Right kidney (tissue), 1 donor: ENCODE data around the gene RBL2.
"Not testable (repeated sequence)": the region's sequence is repeated elsewhere in the genome, so short reads cannot be mapped to it uniquely, and the experiment has no call there.

Experiments used
- DNase-seq: peaks from one replicate; pipeline ENCODE4 v3.0.0-alpha.2; 2016

Gene RBL2

DNA sequence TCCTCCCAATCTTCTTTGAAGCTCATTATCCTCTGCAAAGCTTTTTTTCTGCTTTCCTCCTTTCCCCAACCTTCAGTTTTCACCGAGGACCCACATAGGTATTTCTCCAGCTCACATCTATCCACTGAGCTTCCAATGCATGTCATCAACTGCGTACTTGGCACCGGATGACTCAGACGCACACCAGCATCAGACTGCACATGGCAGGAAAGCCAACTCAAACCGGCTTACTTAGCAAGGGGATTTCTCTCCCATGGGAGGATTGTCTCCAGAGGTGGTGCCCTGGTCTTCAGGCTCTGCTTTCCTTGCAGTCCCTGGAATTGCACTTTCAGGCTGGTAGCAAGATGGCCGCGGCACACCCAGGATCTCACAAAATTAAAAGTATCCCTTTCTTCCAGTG, 70.4 kb downstream of the RBL2 start:
- no peak for DNase-seq

DNA sequence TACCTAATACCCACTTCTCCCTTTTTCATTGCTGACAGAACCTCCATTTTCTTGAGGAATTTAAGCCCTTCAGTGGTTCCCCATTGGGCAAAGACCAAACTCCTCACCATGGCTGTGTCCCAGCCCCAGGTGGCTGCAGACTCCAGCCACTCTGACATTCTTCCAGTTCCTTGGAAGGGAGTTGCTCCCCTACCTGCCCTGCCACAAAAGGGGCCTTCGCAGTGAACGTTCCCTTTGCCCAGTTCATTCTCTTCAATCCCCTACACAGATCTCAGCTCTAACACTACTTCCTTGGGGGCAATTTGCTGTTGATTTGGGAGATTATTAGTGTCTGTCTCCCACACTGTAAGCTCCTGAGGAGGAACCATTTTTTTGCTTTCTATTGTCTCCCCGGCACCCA, 72.0 kb downstream of the RBL2 start:
- DNase-seq, result no peak

DNA sequence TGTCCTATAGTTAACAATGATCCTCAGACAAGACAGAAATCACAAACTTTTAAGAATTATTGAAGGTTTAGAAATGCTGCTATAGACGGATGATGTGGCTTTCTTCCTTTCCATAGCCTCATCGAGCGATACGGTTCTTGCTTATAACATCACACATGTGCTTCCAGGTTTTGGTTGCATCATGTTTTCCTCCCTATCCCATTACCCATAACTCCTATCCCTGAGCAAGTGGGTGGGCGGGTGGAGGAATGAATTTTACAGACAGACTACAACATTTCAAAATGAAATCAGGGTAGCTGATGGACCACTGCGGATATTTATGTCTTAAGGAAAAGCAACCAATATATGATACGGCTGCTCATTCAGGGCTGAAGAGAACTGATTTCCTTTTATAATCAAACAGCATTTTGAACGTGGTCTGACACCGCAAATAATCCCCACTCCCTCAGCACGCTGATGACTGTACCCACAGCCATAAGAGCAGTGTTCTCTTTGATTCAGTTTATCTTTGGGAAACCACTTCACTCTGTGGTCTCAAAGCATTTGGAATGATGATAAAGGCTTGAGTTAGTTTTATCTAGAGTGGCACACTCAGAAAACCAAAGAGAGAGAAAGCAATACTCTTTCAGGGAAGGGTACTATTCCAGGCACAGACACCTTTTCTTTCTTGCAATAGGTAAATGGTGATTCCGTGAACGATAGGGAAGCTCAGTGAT, 73.4 kb downstream of the RBL2 start:
- DNase-seq, result no peak

DNA sequence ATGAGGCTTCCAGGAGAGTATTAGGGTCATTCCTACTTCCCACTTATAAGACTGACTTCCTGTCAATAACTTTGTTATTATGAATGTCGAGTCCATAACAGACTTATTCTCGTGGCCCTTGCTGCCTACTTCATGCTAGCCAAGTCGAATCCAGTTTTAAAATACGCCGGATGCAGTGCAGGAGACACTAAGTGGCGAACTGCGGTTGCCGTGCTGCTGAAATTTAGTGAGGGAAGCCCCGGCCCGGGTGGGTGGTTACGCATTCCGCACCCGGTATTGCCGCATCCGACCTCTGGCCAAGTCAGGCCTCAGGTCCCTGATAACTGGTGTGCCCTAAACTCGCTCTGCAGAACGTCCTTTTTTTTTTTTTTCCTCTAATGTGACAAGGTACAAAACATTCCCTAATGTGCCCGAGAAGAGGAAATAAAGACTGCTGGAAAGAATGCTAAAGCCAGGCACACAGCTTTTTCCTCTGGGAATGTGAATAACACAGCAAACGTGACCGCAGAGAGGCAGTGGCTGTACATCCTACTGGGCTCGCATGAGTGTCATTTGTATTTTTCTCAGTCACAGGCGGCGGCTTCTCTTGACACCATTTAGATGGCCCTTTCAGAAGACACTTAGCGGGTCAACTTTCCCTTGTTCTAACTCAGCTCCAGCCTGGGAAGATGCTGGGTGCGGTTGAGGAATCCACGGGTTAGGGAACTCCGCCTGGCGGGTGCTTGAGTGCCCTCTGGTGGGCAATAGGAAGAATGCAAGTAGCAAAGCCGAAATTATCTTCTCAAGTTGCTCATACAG, 75.8 kb downstream of the RBL2 start:
- DNase-seq, result peak; percentile 72

DNA sequence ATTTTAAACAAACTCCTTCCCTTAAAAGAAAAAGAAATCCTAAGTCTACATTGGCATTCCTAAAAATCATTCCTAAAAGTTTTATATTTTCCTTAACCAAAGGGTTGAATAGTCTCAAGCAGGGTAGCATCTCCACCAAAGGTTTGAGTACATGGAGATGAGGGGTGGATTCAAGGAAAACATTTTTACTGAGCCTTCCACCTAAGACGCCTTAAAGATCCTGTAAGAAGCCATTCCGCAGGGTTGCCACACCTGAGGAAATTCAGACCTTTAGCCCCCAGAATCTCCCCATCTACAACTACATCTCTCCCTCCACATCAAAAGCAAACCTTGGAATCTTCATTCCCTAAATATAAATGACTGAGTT, 76.4 kb downstream of the RBL2 start:
- DNase-seq, result no peak

DNA sequence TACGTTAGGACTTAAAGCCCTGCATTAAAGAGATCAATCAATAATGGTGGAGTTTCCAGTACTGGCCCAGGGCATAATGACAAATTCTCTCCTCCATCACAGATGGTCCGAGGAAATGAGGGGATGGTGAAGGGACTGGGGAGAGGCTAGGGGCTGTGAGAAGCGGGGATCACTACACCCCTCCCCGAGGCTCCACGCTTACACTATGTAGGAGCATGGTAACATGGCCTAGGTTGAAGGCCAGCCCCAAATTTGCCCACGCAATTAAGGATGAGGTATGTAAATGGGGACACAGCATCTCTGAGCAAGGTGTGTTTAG, 76.8 kb downstream of the RBL2 start:
- DNase-seq, result no peak

DNA sequence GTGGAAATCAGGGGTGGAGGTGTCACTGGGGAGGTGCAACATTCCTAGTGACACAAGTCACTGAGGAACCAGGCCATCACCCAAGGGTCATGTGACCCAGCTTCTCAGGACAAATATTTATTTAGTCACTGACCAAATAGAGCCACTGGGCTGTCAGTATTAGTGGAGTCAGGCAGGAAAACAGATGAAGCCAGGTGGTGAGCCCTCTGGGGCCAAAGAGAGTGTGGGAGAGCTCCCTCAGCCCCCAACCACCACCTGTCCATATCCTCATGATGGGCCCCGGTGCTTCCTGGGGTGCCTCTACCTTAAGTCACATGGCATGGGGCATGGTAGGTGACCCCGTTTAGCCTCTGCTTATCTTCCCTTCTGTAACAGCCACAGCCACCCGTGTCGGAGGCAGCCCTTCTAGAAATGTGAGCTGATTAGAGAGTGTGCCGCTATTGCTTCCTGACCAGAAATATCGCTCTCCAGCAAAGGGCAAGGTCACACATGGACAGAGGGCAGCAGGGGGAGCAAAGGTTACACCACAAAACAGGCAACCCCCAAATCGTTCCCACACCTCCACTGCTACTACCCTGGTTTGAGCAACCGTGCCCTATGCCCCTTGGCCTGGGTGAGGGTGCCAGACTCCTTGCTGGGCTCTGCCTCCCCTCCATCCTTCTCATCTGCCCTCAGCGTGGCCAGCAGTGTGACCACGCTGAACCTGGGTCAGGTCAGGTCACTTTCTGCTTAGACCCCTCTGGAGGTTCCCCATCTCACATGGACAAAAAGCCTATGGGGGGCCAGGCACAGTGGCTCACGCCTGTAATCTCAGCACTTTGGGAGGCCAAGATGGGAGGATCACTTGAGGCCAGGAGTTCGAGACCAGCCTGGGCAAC, 77.4 kb downstream of the RBL2 start:
- no peak for DNase-seq

DNA sequence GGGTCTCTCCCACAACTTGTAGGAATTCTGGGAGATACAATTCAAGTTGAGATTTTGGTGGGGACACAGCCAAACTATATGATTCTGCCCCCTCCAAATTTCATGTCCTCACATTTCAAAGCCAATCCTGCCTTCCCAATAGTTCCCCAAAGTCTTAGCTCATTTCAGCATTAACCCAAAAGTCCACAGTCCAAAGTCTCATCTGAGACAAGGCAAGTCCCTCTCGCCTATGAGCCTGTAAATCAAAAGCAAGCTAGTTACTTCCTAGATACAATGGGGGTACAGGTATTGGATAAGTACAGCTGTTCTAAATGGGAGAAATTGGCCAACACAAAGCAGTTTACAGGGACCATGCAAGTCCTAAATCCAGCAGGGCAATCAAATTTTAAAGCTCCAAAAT, 78.5 kb downstream of the RBL2 start:
- DNase-seq, result not testable (repeated sequence)

DNA sequence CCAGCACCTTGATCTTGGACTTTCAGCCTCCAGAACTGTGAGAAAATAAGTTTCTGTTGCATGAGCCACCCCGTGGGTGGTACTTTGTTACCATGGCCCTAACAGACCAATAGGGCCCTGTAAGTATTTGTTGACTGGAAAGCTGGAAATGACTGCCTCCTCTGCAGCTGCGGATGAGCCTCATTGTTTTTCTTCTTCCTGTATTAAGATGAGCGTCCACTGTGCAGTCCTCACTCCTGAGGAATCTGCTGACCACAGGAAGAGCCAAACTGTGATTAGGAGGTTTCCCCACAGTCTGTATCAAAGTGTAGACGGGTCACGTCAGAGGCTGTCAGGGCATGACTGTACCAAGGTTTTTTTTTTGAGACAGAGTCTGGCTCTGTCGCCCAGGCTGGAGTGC, 81.0 kb downstream of the RBL2 start:
- DNase-seq, result no peak

DNA sequence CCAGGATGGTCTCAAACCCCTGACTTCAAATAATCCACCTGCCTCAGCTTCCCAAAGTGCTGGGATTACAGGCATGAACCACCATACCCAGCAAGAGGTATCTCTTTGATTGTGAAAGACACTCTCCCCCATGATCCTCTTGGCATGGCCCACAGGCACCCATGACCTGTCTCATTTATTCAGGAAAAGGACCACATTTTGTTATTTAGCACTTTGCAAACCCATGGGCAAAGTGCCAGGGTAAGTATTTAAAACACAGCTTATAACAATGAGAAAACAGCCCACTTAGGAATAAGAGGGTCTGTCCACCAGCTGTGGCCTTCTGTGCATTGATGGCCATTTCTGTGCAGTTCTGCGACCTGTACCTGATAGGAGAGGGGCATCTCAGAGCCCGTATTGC, 81.5 kb downstream of the RBL2 start:
- no peak for DNase-seq

DNA sequence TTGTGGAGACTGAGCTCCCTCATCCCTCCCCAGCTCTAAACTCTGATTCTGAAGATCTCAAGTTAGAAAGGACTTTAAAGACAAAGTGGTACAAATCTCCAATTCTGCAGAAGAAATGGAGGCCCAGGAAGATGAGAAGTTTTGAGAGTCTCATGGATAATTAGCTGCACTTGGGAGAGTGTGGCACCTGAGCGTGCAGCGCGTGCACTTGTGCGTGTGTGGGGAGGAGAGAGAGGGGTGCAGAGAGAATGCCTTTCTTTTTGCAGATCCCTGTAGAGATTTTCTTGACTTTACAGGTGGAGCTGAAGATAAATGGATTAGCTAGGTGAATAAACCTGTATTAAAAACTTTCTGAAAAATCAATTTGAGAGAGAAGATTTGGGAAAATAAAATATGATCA, 83.6 kb downstream of the RBL2 start:
- no peak for DNase-seq

DNA sequence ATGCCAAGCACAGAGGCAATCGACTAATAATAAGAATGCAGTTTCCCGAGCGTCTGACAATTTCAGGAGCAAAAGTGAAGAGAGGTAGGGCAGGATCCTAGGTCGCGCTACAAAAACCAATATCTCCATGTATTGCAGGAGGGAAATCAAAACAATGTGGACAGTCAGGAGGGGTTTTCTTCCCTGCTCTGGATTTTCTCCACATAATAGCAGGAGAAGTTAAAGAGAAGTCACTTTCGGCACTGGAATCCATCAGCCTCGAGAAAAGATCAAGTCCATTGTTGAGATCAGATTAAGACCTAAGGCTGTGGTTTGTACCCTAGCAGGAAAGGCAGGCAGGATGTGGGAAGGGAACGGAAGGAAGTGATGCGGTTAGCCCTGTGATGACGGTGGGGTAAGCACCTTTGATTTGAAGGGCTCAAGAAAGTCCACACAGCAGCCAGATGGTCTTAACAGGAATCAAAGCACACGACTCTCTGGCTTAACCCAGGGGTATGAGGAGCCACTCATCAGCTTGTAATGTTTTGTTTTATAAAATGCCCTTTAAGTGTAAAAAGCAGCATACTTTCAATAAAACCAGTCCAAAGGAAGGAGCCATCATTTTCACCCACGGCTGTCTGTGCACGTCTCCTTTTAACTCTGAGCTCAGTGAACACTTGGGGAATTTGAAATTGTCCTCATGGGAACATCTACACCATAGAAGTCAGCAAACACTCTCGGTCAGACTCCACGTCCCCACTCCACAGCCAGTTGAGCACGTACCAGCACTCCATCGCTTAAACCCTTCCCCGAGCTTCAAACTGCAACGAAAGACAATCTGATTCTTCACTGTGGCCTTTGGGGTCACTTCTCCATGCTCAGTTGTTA, 84.5 kb downstream of the RBL2 start:
- no peak for DNase-seq

DNA sequence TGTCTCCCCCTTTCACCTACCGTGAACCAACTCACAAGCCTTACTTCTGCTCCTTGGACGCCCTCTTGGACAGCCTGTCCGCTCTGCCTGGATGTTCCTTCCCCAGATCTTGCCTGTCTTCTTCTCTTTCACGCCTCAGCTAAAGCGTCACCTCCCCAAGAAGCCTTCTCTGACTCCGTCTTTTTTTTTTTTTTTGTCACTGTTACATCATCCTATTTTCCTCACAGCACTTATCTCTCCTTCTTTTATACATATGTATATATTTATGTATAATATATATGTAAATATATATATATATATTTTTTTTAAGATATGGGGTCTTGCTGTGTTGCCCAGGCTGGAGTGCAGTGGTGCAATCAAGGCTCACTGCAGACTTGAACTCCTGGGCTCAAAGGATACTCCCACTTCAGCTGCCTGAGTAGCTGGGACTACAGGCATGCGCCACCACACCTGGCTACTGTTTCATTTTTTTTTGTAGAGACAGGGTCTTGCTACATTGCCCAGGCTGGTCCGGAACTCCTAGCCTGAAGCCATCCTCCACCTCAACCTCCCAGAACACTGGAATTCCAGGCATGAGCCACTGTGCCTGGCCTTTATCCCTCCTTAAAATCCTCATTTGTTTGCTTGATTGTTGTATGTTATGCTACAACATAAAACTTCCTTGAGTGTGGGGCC, 85.3 kb downstream of the RBL2 start:
- DNase-seq, result no peak

DNA sequence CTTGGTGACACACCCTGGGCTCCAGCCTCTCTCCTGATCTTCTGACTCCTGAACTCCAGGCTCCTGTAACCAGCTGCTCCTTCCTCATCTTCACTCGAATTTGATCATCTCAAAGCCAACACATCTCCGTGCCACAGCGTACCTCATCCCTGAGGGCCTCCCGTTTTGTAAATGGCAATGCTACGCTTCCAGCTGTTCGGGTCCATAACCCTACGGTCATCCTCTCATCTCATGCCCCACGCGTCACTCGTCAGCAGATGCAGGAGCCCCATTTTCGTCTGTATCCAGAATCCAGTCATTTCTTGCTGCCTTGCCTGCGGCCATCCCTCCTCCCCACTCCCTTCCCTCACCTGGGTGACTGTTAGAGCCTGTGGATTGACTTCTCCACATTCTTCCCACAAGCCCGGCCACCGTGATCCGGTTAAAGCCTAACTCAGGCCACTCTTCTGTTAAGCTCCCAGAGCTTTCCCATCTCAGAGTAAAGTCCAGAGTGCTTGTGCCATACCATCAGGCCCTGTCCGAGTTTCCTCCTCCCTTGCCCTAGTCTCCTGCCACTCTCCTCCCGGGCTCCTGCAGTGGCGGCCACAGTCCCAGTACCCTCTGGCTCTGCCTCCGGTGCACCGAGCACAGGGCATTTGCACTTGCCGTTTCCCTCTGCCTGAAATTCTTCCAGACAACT, 89.0 kb downstream of the RBL2 start:
- DNase-seq, result no peak

DNA sequence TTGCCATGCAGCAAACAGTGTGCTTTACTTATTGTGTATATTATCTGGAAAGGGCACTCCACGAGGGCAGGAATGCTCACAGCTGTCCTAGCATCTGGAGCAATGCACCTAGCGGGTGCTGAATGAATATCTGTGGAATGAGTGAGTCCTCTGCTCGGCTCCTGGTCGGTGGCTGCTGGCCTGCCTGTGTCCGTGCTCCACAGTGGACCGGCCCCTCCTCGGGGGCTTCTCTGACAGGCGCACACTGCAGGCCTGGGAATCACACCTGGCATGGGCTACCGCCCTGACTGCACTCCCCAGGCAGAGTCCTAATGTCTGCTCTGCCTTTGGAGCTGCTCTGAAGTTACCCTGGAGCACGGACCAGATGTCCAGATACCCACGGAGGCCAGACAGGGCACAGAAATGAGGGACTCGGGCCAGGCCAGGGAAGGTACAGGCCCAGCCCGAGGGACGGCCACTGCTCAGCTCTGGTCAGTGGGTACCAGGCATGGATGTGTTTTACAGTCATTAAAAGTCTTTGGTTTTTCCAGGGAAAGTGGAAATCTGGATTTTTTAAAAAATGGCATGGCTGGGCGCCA, 89.8 kb downstream of the RBL2 start:
- no peak for DNase-seq

DNA sequence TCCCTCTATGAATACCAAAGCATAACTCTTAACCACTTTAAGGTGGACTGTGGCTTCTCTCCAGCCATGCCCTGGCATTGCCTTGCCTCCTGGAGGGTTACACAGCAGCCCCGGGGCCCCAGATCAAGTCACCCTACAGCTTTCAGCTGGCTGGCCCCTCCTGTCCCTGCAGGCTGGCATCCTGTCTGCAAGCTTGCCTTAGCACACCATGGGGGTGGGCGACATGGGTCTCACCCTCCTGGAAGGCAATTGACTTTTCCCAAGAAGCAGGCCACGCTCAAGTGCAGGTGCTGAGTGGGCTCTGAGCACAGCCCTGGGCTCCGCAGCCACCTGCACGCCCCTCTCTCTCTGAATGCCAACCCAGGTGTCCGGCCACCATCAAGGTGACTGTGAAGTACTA, 94.5 kb downstream of the RBL2 start:
- no peak for DNase-seq

DNA sequence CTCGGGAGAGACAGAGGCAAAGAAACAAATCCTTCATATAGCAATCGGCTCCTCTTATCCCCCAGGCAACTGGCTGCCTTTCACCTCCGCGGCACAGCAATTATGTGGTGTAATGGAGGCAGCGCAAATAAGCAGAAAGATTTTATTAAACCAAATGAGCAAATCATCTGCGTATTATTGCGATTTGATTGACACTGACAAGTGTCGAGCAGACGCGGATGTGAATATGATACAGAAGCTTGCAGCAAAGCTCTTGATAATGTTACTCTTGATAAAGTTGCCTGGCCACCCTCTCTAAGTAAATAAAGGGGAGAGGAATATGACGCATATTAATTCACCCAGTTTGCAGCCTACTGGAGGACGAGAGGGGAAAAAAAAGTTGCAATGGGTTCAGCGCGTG, 95.2 kb downstream of the RBL2 start:
- DNase-seq, result no peak

DNA sequence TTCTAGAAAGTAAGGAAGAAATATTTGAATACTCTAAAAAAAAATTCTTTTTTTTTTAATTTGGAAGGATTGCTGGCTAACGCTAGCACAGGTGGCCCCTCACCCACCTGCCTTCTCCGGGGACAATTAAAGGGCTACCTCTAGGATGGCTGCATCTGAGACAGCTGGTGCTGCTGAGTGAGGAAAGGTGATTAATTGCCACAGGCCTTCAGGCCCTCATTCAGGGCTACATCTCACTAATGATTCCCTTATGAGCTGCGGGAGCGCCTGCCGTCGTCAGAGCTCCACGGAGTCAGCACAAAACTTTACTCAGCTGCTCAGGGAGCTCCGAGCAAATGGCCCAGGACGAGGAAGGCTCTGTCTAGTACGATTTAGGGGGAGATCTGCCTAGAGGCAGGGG, 95.8 kb downstream of the RBL2 start:
- no peak for DNase-seq

DNA sequence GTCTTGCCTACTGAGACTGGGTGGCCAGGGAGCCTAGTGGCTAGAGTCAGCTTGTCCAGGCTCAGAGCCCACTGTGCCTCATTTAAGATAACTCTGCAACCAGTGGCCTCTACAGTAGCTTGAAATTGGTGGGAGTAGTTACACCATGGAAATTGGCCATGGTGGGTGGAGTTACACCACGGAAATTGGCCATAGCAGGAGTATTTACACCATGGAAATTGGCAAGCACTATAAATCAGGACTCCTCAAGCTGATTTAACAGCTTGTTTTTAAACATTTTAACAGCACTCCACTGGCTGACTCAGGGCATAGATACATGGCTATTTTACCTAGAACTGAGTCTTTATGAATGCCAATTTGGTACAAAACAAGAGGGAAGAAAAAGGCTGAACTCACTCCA, 96.5 kb downstream of the RBL2 start:
- no peak for DNase-seq

DNA sequence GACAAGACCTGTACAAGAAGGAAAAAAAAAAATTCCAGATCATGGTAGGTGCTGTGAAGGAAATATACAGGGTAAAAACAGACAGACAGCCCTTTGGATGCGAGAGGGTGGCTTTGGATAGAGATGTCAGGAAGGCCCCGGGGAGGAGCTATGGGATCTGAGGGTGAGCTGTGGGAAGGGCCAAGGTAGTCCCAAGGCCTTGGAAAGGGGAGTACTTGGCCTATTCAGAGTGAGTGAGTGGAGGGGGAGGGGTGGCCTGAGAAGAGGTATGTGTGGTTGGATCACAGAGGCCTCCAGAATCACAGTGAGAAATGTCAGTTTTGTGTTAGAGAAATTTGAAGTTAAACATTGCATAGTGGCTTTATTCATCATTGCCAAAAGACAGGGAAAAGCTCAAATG, 99.9 kb downstream of the RBL2 start:
- DNase-seq, result no peak

DNA sequence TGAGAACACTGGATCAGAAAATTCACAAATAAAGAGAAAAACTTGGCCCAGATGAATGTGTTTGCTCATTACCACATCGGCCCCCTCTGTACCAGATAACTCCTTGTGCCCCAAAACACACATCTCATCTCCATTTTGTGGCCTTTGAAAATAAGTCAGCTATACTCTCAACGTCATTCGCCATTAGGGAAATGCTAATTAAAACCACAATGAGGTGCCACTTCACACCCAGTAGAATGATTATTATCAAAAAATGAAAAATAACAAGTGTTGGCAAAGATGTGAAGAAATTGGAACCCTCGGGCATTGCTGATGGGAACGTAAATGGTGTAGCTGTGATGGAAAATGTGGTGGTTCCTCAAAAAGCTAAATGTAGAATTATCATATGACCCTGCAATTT, 103.4 kb downstream of the RBL2 start:
- DNase-seq, result no peak
